ENCODE results near the gene ADRB1. TPM values are rescaled to one million over a fixed set of nuclear protein-coding genes. Genes with fewer than 3 reads are reported as not detected.

Gene ADRB1
- total and polyA plus RNA-seq, 2 donors (not counting 3 experiments of a cell fraction or from before 2014, with no cell fraction given), result 0.23 to 0.97 TPM

DNA sequence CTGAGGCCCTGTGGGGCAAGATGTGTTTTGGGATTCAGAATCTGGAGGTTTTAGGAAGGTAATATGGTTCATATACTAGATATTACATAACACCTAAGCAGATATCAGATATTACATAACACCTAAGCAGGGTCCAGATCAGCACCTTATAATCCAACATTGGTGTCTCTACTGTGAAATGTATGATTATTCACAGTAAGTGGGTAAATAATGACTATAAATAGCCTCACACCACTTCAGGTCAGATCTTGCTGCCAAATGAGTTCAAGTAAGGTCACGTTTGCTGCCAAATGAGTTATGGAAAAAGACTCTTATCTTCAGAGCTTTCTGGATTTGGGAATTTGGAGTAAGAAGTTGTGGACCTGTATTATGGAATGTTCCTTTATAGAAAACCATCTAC, 14.6 kb downstream of the ADRB1 start:
- no peak overlapping the region for H3K4me2 ChIP-seq (ENCODE audit: insufficient read depth, low read length)
- H3K9ac ChIP-seq (replicated peaks; ENCODE audit: extremely low read depth, insufficient read depth, low read length), result no peak overlapping the region
- POLR2A ChIA-PET, result no interaction called here
- no peaks in the 10 kb centered on the region for H3K4me1 ChIP-seq (ENCODE audit: control insufficient read depth, extremely low read depth, insufficient read depth, low read length)
- H3K4me3 ChIP-seq (replicated peaks in 1 of 3; ENCODE audit: insufficient read depth in 1 of 3, low read depth in 1 of 3, low read length in 3 of 3), result no peak overlapping the region
- H3K9me3 ChIP-seq (replicated peaks; ENCODE audit: control insufficient read depth, insufficient read depth, low read length), result no peaks in the 10 kb centered on the region
- H3K79me2 ChIP-seq (ENCODE audit: control insufficient read depth, insufficient read depth, low read length), result no peaks in the 10 kb centered on the region
- CTCF ChIA-PET, result interaction anchor here (2.8 to 3.5 kb wide), 2 partner anchors 10 to 11 kb away, joined by 11 to 17 read pairs; no protein-coding TSS in a partner anchor
- FAIRE-seq, result no peak
- H4K20me1 ChIP-seq (replicated peaks; ENCODE audit: control insufficient read depth, extremely low read depth, insufficient read depth, low read length), result no peaks in the 10 kb centered on the region
- no peaks in the 10 kb centered on the region for H3K36me3 ChIP-seq (ENCODE audit: control insufficient read depth in 2 of 2, extremely low read depth in 1 of 2, insufficient read depth in 2 of 2, low read length in 2 of 2)
- no peaks in the 10 kb centered on the region for H3K9me1 ChIP-seq (replicated peaks; ENCODE audit: control insufficient read depth, extremely low read depth, insufficient read depth, low read length)
- H3K27me3 ChIP-seq (ENCODE audit: control insufficient read depth in 2 of 2, insufficient read depth in 2 of 2, low read length in 2 of 2), result peaks cover 0 to 1% of the 10 kb centered on the region in 2 experiments
- no TSS peak for BruUV-seq (replicated peaks)
- dilution Hi-C loops (cut with MboI; ENCODE audit: extremely low pct_ligation_motif_present, low sequenced_read_pairs), result no loop called here
- TF ChIP-seq FOS (IDR thresholded peaks at IDR 0.05; ENCODE audit: borderline replicate concordance, insufficient read depth, low read length) (no peak), GATA2 (IDR thresholded peaks at IDR 0.05; ENCODE audit: insufficient read depth, insufficient read length, low read depth, low read length) (no peak), MYC (IDR thresholded peaks at IDR 0.05; ENCODE audit: low read depth, low read length) (no peak), EZH2 (IDR thresholded peaks at IDR 0.05; ENCODE audit: borderline replicate concordance, low read depth, low read length, severe bottlenecking) (no peak), POLR2AphosphoS5 (IDR thresholded peaks at IDR 0.05; ENCODE audit: insufficient read depth, low read depth, low read length) (no peak), JUN (IDR thresholded peaks at IDR 0.05; ENCODE audit: borderline replicate concordance, insufficient read depth, insufficient read length, low read depth) (no peak), POLR2A (IDR thresholded peaks at IDR 0.05; ENCODE audit: low read depth, low read length) (no peak)
- TF ChIP-seq, protein P1, sequence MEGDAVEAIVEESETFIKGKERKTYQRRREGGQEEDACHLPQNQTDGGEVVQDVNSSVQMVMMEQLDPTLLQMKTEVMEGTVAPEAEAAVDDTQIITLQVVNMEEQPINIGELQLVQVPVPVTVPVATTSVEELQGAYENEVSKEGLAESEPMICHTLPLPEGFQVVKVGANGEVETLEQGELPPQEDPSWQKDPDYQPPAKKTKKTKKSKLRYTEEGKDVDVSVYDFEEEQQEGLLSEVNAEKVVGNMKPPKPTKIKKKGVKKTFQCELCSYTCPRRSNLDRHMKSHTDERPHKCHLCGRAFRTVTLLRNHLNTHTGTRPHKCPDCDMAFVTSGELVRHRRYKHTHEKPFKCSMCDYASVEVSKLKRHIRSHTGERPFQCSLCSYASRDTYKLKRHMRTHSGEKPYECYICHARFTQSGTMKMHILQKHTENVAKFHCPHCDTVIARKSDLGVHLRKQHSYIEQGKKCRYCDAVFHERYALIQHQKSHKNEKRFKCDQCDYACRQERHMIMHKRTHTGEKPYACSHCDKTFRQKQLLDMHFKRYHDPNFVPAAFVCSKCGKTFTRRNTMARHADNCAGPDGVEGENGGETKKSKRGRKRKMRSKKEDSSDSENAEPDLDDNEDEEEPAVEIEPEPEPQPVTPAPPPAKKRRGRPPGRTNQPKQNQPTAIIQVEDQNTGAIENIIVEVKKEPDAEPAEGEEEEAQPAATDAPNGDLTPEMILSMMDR (IDR thresholded peaks at IDR 0.05; ENCODE audit: extremely low read depth in 1 of 2, insufficient read depth in 1 of 2, low read depth in 1 of 2, low read length in 2 of 2), result no peak
- TF ChIP-seq, protein P2, sequence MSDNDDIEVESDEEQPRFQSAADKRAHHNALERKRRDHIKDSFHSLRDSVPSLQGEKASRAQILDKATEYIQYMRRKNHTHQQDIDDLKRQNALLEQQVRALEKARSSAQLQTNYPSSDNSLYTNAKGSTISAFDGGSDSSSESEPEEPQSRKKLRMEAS (IDR thresholded peaks at IDR 0.05; ENCODE audit: insufficient read depth, insufficient read length), result no peak
- intact Hi-C loops (cut with micrococcal nuclease), result no loop called here
- no peak for DNase-seq (ENCODE audit: low read depth, low spot score)
- no peak overlapping the region for H2AFZ ChIP-seq (ENCODE audit: low read depth, low read length)
- no peak overlapping the region for H3K27ac ChIP-seq (ENCODE audit: insufficient read depth, low read depth, low read length)

Data from endothelial cell of umbilical vein (primary cell).